HuH-7.5 (cell line): ENCODE measurements around the gene SETD1B.

Experiments used
- DNase-seq: peaks from one replicate; pipeline ENCODE4 v3.0.0; 2011; ENCODE audit warnings: low spot score

Gene SETD1B

DNA sequence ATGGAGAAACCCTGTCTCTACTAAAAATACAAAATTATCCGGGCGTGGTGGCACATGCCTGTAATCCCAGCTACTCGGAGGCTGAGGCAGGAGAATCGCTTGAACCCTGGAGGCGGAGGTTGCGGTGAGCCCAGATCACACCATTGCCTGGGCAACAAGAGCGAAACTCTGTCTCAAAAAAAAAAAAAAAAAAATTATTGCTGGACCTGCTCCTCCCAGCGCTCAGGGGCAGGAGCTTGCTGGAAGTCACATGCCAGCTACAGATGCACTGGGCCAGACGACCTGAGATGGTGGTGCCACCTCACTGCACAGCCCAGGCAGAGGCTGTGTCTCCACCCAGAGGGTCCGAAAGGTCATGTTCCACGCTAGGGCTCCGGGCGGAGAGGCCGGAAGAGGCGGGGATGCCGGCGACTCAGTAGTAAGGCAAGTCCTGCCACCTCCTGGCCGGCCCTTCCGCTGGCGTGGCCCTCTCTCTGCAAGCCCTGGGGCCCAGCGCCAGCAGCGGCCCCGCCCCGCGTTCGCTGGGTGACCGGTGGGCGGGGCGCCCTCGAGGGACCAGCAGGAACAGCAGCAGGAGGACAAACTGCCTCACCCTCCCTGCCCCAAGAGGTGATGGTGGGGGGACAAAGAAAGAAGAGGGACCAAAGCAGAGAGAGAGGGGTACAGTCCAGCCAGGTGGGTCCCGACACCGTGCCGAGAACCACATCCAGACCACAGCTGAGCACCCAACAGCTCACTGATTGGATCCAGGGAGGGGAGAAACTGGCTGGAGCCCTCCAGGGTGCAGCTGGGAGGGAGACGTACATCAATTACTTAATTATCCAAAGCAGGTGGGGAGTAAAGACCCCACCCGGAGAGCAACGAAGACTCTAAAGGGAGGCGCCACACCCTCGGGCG, 6.7 kb upstream of the SETD1B start:
- DNase-seq = peak; percentile 97

DNA sequence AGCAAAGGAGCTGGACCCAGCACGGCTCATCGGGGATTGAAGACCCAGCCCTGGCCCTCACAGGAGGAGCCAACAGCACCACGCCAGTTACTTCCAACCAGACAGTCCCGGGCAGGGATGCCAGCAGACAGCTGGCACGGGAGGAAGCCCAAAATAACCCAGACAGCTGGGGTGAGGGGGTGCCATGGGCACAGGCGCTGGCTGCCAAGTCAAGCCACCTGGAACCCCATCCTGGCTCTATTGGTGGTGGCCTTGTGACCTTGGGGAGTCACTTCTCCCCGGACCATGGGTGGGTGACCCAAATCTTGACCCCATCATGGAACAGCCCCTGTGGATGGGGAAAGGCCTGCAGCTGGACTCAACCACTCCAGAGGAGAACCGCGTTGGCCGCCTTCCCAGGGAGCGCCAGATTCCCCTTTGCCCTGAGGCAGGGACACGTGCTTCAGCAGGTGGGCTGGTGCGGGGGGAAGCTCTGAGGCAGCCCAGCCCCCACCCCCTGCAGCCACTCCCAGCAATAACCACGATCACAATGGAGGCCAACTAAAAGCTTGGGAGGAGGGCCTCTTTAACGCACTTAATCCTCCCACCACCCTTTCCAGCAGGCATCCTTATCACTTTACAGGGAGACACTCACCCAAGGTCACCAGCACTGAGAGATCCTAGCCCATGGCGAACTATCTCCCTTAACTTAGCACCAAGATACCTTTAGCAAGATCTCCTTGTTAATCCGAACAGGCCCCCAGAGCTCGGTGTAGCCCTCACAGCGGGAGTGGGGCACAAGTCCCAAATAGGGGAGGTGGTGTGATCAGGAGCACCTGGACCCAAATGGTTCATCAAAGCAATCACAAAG, 5.6 kb upstream of the SETD1B start:
- no peak for DNase-seq

DNA sequence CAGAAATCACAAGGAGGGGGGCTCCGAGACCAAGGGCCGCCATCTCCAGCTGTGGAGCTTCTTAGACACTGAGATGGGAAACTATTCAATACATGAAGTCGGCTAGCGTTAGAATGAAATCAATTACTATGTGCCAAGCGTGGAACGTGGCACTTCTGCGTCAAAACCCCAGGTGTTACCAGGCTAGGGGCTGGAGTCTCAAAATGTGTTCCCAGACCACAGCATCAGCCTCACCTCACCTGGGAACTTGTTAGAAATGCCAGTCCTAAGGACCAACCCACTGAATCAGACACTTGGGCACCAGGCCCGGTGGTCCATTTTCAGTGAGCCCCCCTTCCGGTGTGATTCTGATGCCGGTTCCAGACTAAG, 5.0 kb upstream of the SETD1B start:
- DNase-seq = no peak

DNA sequence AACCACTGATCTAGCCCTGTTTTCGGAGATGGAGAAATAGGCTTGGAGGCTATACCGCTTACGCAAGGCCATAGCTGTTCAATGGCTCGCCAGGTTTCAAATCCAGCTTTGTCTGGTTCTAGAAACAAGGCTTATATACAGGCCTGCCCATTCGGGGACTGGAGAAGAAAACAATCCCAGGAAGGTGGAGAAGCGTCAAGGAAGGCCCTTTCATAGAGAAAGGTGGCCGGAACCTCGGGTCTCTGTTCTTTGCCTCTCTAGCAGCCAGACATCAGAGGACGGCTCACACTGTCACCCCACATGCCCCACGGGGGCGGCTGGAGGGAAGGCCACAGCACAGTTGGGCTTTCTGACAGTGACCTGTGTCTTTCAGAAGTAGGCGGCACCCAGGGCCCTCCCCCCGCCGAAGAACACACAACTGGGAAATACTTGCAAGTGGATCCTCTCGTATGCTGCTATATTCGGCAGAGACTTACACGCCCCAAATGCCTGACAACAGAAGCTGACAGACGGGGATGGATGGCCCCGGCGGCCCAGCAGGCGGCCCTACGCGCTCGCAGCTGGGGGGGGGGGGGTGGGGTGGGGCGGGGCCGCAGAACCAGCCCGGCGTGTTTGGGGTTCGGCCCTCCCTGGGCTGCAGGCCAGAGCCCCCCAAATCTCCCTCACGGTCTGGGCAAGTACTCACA, 4.5 kb upstream of the SETD1B start:
- peak; percentile 72 for DNase-seq

DNA sequence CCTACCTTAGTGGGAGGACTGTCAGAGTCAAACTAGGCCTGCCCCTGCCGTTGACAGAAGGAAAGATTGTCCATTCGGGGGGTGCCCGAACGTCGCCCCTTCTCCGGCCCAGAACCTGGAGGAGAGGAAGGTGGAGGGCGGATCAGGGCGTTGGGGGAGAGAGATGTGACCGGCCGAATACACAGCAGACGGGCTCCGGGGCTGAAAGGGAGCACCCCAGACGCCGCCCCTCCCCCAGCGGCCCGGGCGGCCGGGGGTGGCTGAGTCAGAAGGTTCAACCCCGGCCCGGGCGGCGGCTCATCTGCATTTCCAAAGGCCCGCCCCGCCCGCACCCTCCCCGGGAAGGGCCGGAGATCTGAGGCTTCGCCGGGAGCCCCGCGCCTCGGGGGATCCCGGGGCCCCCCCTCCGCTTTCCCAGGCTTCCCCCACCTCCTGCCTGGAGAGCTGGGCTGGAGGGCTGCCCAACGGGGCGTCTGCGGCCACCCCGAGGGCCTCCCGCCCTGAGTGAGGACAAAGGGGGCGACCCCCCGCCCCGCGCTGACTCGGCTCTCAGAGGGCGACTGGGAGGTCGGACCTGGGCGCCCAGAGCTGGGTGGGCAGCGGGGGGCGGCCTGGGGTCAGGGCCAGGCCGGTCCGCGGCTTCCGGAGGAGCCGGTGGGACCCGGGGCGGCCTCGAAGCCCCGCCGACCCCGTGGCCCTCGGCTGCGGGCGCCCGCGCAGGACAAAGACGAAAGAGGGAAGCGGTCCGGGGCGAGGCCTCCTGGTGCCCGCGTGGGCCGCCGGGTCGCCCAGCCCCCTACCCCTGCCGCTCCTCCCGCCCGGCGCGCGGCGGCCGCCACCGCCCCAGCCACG, 3.7 kb upstream of the SETD1B start:
- DNase-seq = peak; percentile 95

DNA sequence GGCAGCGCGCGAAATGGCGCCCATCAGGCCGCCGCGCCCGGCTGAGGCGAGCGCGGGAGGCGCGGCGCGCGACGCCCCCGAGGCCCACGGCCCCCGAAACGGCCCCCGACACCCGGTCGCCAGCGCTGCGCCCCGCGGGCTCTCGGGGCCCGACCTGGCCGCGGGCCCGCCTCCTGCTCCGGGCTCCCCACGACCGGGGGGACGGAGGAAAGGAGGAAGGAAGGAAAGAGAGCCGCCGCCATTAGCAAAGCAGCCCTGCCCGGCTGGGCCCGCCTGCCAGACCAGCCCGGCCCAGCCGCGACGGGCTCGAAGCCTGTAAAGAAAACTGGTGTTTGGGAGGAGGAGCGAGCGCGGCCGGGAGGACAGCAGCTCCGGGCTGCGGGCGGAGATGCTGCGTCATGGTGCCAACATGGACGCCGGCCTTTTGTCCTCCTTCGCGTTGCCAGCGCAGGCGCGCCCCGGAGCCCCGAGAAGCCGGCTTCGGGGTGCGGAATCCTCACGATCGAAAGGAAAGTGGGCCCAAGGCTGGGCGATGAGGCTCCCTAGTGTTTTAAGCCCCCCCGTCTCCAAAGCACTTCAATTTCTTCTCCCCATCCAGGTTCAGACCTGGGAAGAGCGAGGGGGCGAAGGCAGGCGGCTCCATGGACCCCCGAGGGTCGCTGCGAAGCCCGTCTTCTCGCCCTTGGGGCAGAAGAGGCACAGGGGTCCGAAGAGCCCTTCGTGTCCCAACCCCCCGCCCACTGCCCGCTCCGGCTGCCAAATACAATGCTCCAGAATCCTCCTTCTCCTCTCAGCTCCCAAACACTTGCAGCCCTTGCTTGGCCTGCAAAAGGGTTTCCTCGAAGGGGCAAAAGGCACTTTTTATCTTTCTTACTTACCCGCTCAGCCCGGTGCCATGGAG, 2.9 kb upstream of the SETD1B start:
- no peak for DNase-seq

GRCh38 chr12:121801595-121802484, 2.0 kb upstream of the SETD1B start:
- DNase-seq = no peak

DNA sequence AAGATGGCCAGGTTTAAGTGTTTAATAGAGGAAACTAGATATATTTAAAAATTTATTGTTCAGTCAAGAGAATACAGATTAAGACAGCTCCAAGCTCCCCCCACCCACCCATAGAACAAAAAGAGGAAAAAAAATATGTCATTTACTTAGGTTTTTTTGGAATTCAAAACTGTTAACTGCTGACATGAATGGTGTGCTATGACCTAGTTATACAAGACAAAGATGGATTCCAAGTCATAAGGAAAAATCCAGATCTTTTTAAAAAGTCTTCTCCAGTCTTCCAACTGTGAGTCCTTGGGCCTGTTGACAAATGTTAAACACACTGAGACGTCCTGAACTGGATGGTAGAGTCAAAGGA, 1.3 kb upstream of the SETD1B start:
- DNase-seq = no peak

DNA sequence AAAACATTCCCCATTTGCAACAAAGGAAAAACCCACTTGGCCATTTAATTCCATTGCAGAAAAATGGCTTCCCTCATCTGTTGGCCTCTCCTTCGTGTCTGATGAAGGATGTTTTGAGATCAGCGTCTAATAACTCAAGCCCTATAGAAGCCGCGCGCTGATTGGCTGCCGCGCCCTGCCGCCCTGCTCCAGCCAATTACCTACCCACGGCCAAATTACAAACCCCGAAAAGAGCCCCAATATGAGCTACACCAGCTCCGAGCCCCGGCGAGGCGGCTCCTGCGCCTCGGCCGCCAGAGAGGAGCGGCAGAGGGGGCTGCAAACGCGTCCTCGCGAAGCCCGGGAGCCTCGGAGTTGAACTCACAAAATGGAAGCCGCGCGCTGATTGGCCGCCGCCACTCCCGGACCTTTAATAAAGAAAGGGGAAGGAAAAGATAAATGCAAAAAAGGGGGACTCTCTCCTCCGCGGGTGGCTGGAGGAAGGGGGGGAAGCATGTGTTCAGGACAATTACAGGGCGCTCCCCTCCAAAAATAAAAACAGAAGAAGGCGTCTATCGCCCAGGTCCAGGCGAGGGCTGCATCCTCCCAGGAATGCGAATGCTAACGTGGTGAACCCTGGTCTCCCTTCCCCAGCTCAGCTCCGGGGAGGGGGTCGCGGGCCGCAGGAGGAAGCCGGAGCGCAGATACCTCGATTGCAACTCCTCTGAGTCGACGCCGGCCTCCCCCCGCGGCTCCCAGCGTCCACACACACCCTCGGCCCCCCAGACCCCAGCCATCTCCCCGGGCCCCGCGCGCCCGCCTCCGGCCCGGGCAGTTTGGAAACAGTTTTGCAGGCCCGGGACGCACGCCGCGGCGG, 738 bp upstream of the SETD1B start:
- peak; percentile 94 for DNase-seq

- no peak for DNase-seq
These were observed 755 bp downstream of the SETD1B start for GRCh38 chr12:121804417-121805111.

DNA sequence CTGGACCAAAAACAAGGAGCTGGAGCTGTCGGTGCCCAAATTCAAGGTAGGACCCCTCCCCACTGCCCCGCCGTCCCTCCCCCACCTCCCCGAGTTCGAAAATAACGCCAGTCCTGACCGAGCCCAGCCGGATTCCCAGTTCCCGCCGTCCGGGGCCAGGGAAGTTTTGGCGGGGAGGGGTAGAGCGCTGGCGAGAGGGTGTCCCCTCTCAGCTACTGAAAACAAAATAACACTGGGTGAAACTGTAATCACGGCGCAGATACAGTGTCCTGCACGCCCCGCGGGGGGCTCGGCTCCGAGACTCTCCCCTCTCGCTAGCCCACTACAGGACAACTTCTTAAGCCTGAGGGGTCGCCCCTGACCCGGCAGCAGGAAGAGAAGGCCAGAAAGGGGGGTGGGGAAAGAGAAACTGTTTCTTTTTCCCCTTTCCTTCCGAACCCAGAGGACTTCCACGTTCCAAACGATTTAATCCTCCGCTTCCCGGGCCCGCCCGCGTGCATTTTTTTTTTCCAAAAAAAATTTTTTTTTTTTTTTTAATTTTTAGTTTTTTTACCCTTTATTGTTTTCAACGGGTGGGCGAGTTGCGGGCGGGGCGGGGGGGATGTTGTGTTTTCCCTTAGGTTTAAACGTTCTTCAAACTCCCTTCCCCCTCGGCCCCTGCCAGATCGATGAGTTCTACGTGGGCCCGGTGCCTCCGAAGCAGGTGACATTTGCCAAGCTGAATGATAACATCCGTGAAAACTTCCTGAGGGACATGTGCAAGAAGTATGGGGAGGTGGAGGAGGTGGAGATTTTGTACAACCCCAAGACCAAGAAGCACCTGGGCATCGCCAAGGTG, 1.6 kb downstream of the SETD1B start:
- DNase-seq = no peak

- DNase-seq = no peak
These were observed 2.3 kb downstream of the SETD1B start for GRCh38 chr12:121806009-121806545.

DNA sequence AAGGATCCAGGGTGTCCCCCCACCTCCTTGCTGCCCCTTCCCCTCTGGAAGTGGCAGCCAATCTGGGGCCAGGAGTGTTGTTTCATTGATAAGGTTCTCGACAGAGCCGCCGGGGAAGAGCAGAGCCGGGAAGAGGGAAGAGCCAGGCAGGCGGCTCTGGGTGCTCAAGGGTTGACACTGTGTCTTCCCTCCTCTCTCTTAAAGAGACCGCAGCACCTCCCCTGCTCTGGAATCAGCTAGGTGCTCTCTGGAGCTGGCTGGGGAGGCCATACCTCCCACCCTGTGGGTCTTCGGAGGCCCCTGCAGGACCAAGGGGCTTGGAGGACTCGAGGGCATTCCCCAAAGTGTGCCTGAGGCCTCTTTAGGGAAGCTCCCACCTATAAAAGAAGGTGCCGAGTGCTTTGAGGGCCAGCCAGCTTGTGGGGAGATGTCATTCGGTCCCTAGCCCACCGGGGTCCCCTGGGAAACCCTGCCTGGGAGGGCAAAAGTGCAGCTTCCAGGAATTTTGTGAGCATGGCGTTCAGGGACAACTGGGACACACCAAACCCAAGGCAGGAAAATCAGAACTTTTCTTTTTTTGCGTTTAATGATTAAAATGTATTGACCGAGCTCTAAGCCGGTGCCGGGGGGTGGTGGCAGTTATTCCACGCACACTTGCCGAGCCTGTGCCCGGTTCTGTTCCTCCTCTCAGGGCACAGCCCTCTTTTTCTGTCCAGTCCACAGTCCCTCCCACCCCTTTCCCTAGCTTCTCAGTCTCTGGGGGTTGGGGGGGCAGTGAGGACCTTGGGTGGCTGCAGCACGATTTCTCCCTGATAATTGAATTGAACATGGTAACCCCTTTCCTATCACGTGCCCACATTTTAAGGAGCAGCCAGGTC, 3.0 kb downstream of the SETD1B start:
- no peak for DNase-seq

DNA sequence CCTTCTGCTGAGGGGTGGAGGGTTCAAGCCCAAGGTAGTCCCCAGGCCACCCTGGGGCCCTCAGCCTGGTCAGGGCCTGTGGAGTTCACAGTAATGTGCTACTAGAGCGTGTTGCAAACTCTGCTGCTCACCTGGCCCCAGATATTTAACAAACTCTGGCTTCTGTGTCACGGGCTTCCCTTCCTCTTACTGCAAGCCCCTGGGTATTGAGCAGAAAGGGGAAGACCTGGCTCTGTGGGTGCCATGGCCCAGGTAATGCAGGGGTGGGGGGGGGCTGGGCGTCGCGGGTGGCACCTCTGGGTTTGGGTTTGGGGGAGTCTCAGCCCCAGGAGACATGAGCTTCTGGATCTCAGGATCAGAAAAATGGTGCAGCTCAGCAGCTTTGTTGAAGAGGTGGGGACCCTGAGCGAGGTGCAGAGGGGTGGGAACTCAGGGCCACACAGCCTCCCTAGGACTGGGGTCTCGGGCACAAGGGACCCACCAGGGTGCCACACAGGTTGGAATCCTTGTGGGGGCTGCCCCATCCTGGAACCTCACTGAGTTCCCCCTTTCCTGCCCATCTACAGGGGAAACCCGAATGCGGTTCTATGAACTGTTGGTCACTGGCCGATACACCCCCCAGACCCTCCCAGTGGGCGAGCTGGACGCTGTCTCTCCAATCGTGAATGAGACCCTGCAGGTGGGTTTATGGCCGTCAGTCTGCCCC, 4.0 kb downstream of the SETD1B start:
- no peak for DNase-seq

- no peak for DNase-seq
These were observed 4.8 kb downstream of the SETD1B start for GRCh38 chr12:121808623-121809022.
